Measurements from ENCODE around the gene WNT1. TPM values are rescaled to one million over a fixed set of nuclear protein-coding genes. Genes with fewer than 3 reads are reported as not detected.

Gene WNT1
- total RNA-seq, 2 experiments from 2014 or later = not detected

- intact Hi-C loops (cut with micrococcal nuclease) = loop anchor here (5.0 kb wide), 1 partner anchor 44 kb away; the partner anchor contains the start of gene WNT1
These were observed 44.3 kb upstream of the WNT1 start for GRCh38 chr12:48933664-48934311.

GRCh38 chr12:48934312-48934706 is 43.8 kb upstream of the WNT1 start:
- Mint-ChIP-seq H3K27me3 (no peaks in the 10 kb centered on the region), H3K36me3 (ENCODE audit: low read depth) (peaks cover 15% of the 10 kb centered on the region), H3K4me1 (ENCODE audit: low read depth) (peaks cover 24% of the 10 kb centered on the region), H3K4me3 (no peak overlapping the region), H3K27ac (peak overlapping the region; percentile 58), H3K9me3 (no peaks in the 10 kb centered on the region)
- ATAC-seq (no peak), DNase-seq (peak; percentile 24)
- intact Hi-C loops (cut with micrococcal nuclease) = loop anchor here (5.0 kb wide), 1 partner anchor 43 kb away; the partner anchor contains the start of gene WNT1
- POLR2A ChIA-PET = interaction anchor here (0.5 to 1.6 kb wide), 4 partner anchors 9 to 136 kb away, joined by 3 to 7 read pairs (median 5); partner anchors contain the start of genes FKBP11 and RHEBL1
- TF ChIP-seq CTCF (IDR thresholded peaks at IDR 0.05) = peak; percentile 28
- CTCF ChIA-PET = interaction anchor here (0.6 to 8.5 kb wide), 15 partner anchors 10 to 370 kb away, joined by 3 to 87 read pairs (median 4); partner anchors contain the start of genes ARF3, DDX23, FKBP11 and WNT1

More at GRCh38 chr12:48933664-48934311, 44.3 kb upstream of the WNT1 start:
- peak overlapping the region; percentile 58 for H3K27ac Mint-ChIP-seq
- no peaks in the 10 kb centered on the region for H3K9me3 Mint-ChIP-seq
- CTCF ChIA-PET = interaction anchor here (0.6 to 8.5 kb wide), 15 partner anchors 8 to 371 kb away, joined by 3 to 87 read pairs (median 4); partner anchors contain the start of genes ARF3, DDX23, FKBP11 and WNT1
- H3K4me3 Mint-ChIP-seq = no peak overlapping the region
- H3K27me3 Mint-ChIP-seq = no peaks in the 10 kb centered on the region
- peaks cover 15% of the 10 kb centered on the region for H3K36me3 Mint-ChIP-seq (ENCODE audit: low read depth)
- H3K4me1 Mint-ChIP-seq (ENCODE audit: low read depth) = peaks cover 24% of the 10 kb centered on the region
- ATAC-seq = peak; percentile 61
- DNase-seq = peak; percentile 19
- TF ChIP-seq CTCF (IDR thresholded peaks at IDR 0.05) = no peak
- POLR2A ChIA-PET = interaction anchor here (1.0 to 1.6 kb wide), 3 partner anchors 9 to 13 kb away, joined by 6 to 7 read pairs (median 7); partner anchors contain the start of gene FKBP11

GRCh38 chr12:48936379-48936979 is 41.6 kb upstream of the WNT1 start:
- TF ChIP-seq CTCF (IDR thresholded peaks at IDR 0.05) = peak; percentile 86
- peak; percentile 79 for ATAC-seq
- peaks cover 24% of the 10 kb centered on the region for H3K4me1 Mint-ChIP-seq (ENCODE audit: low read depth)
- peaks cover 10% of the 10 kb centered on the region for H3K36me3 Mint-ChIP-seq (ENCODE audit: low read depth)
- DNase-seq = peak; percentile 92
- no peak overlapping the region for H3K27ac Mint-ChIP-seq
- no peaks in the 10 kb centered on the region for H3K9me3 Mint-ChIP-seq
- intact Hi-C loops (cut with micrococcal nuclease) = loop anchor here (2.0 kb wide), 1 partner anchor 84 kb away; the partner anchor contains the start of gene DDX23
- ChIA-PET CTCF (interaction anchor here (0.6 to 8.5 kb wide), 27 partner anchors 8 to 112 kb away, joined by 3 to 87 read pairs (median 5); partner anchors contain the start of genes ARF3, DDN, DDX23 and FKBP11), POLR2A (interaction anchor here (0.7 to 2.9 kb wide), 5 partner anchors 11 to 85 kb away, joined by 3 to 7 read pairs (median 3); partner anchors contain the start of genes ARF3 and FKBP11)
- no peaks in the 10 kb centered on the region for H3K27me3 Mint-ChIP-seq
- H3K4me3 Mint-ChIP-seq = no peak overlapping the region

DNA sequence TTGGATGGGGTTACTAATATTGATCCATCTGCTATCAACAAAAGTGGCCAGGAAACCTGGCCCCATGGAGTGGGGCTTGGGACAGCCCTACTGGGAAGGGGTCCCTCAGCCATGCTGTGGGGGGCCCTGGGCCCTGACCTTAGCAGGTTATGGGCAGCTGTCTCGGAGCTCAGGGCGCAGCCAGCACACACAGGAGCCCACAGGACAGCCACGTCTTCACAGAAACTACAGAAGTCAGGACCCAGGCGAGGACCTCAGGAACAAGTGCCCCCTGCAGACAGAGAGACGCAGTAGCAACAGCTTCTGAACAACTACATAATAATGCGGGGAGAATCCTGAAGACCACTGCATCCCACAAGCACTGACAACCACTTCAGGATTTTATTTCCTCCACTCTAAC is 41.0 kb upstream of the WNT1 start:
- no peaks in the 10 kb centered on the region for H3K9me3 Mint-ChIP-seq
- H3K27me3 Mint-ChIP-seq = no peaks in the 10 kb centered on the region
- ChIA-PET CTCF (interaction anchor here (0.8 to 8.5 kb wide), 11 partner anchors 11 to 84 kb away, joined by 3 to 87 read pairs (median 8); partner anchors contain the start of genes ARF3, DDN, DDX23 and FKBP11), POLR2A (interaction anchor here (0.7 to 2.9 kb wide), 3 partner anchors 10 to 35 kb away, joined by 3 to 7 read pairs (median 3); partner anchors contain the start of gene ARF3)
- H3K36me3 Mint-ChIP-seq (ENCODE audit: low read depth) = peaks cover 10% of the 10 kb centered on the region
- no peak overlapping the region for H3K4me3 Mint-ChIP-seq
- H3K27ac Mint-ChIP-seq = no peak overlapping the region
- TF ChIP-seq CTCF (IDR thresholded peaks at IDR 0.05) = no peak
- no peak for ATAC-seq
- DNase-seq = no peak
- intact Hi-C loops (cut with micrococcal nuclease) = loop anchor here (2.0 kb wide), 1 partner anchor 84 kb away; the partner anchor contains the start of gene DDX23
- peaks cover 24% of the 10 kb centered on the region for H3K4me1 Mint-ChIP-seq (ENCODE audit: low read depth)
